IgD-negative memory B cell (primary cell): Measurements from ENCODE around the gene ANXA10. TPM values are rescaled to one million over a fixed set of nuclear protein-coding genes. Genes with fewer than 3 reads are reported as not detected.
A peak's percentile ranks its signal among the peaks of the same experiment; 100 is the strongest.

Experiments used
- H3K27ac Mint-ChIP-seq, 3 donors: one replicate each; pipeline ENCODE4 v1.8.0; 2020 to 2022; ENCODE audit warnings: mild to moderate bottlenecking in 3 of 3, mixed read lengths in 3 of 3, moderate library complexity in 1 of 3
- H3K27me3 Mint-ChIP-seq: one replicate; pipeline ENCODE4 v1.8.0; 2021; ENCODE audit warnings: mixed read lengths
- H3K36me3 Mint-ChIP-seq: one replicate; pipeline ENCODE4 v1.8.0; 2020; ENCODE audit warnings: mild to moderate bottlenecking, mixed read lengths
- H3K4me1 Mint-ChIP-seq, 3 donors: one replicate each; pipeline ENCODE4 v1.8.0; 2020 to 2022; ENCODE audit warnings: mixed read lengths in 3 of 3, mild to moderate bottlenecking in 1 of 3
- H3K4me3 Mint-ChIP-seq, 4 donors: one replicate each; pipeline ENCODE4 v1.8.0; 2020 to 2022; ENCODE audit warnings: mild to moderate bottlenecking in 4 of 4, mixed read lengths in 4 of 4, moderate library complexity in 3 of 4
- H3K9me3 Mint-ChIP-seq, 3 donors: one replicate each; pipeline ENCODE4 v1.8.0; 2020 to 2021; ENCODE audit warnings: mixed read lengths in 3 of 3, mild to moderate bottlenecking in 1 of 3
- polyA plus RNA-seq: library from polyadenylated mRNA; unstranded; fragments of 300-500 nt; fragmentation: Illumina TruSeq; gene quantifications from one replicate; pipeline ENCODE4 v1.2.3, GENCODE V29; 2021

ANXA10 gene
- polyA plus RNA-seq, 1 donor from 2014 or later, result not detected

- Mint-ChIP-seq H3K4me1 (no peaks in the 10 kb centered on the region), H3K36me3 (no peaks in the 10 kb centered on the region), H3K27ac (no peak overlapping the region), H3K4me3 (no peak overlapping the region), H3K9me3 (peaks cover 2 to 17% (median 6%) of the 10 kb centered on the region in 3 donors), H3K27me3 (peaks cover 2% of the 10 kb centered on the region)
These were observed 70.8 kb downstream of the ANXA10 start for GRCh38 chr4:168163106-168163505.

GRCh38 chr4:168164045-168164444 is 71.7 kb downstream of the ANXA10 start:
- Mint-ChIP-seq H3K36me3 (no peaks in the 10 kb centered on the region), H3K27ac (no peak overlapping the region), H3K4me3 (no peak overlapping the region), H3K4me1 (no peaks in the 10 kb centered on the region), H3K27me3 (peaks cover 2% of the 10 kb centered on the region), H3K9me3 (peaks cover 2 to 16% (median 6%) of the 10 kb centered on the region in 3 donors)

GRCh38 chr4:168164915-168165548 is 72.7 kb downstream of the ANXA10 start:
- H3K4me3 Mint-ChIP-seq, result no peak overlapping the region
- peaks cover 2% of the 10 kb centered on the region for H3K36me3 Mint-ChIP-seq
- H3K9me3 Mint-ChIP-seq, result peaks cover 2 to 11% (median 6%) of the 10 kb centered on the region in 3 donors
- peaks cover 2% of the 10 kb centered on the region for H3K27me3 Mint-ChIP-seq
- H3K4me1 Mint-ChIP-seq, result no peaks in the 10 kb centered on the region
- H3K27ac Mint-ChIP-seq, result no peak overlapping the region

GRCh38 chr4:168167714-168168284 is 75.5 kb downstream of the ANXA10 start:
- H3K27me3 Mint-ChIP-seq, result no peaks in the 10 kb centered on the region
- no peak overlapping the region for H3K27ac Mint-ChIP-seq
- H3K9me3 Mint-ChIP-seq, result no peaks in the 10 kb centered on the region
- no peak overlapping the region for H3K4me3 Mint-ChIP-seq
- H3K36me3 Mint-ChIP-seq, result peaks cover 2% of the 10 kb centered on the region
- H3K4me1 Mint-ChIP-seq, result no peaks in the 10 kb centered on the region

GRCh38 chr4:168174308-168174707 is 82.0 kb downstream of the ANXA10 start:
- Mint-ChIP-seq H3K4me1 (no peaks in the 10 kb centered on the region), H3K27me3 (no peaks in the 10 kb centered on the region), H3K4me3 (no peak overlapping the region), H3K27ac (no peak overlapping the region), H3K9me3 (no peaks in the 10 kb centered on the region), H3K36me3 (peaks cover 4% of the 10 kb centered on the region)

GRCh38 chr4:168177546-168178149 is 85.3 kb downstream of the ANXA10 start:
- Mint-ChIP-seq H3K4me1 (no peaks in the 10 kb centered on the region), H3K4me3 (no peak overlapping the region)

GRCh38 chr4:168183717-168184571 is 91.6 kb downstream of the ANXA10 start:
- Mint-ChIP-seq H3K9me3 (peaks cover 0 to 1% (median 0%) of the 10 kb centered on the region in 3 donors), H3K4me1 (peaks cover 5% of the 10 kb centered on the region in 3 donors), H3K27ac (no peak overlapping the region), H3K4me3 (no peak overlapping the region), H3K36me3 (no peaks in the 10 kb centered on the region), H3K27me3 (peaks cover 6% of the 10 kb centered on the region)

More at GRCh38 chr4:168177546-168178149, 85.3 kb downstream of the ANXA10 start:
- Mint-ChIP-seq H3K27ac (no peak overlapping the region), H3K36me3 (peaks cover 2% of the 10 kb centered on the region), H3K27me3 (peaks cover 2% of the 10 kb centered on the region), H3K9me3 (no peaks in the 10 kb centered on the region)

- Mint-ChIP-seq H3K27me3 (peaks cover 4% of the 10 kb centered on the region), H3K4me1 (peaks cover 7 to 12% (median 11%) of the 10 kb centered on the region in 3 donors), H3K4me3 (peak overlapping the region in 3 of 4 donors; percentile 10 to 79 (median 66)), H3K27ac (peak overlapping the region in 2 of 3 donors; percentile 40 to 41), H3K36me3 (no peaks in the 10 kb centered on the region), H3K9me3 (peaks cover 0 to 5% (median 1%) of the 10 kb centered on the region in 3 donors)
These were observed 96.4 kb downstream of the ANXA10 start for GRCh38 chr4:168188754-168189153.

GRCh38 chr4:168197926-168198325 is 105.6 kb downstream of the ANXA10 start:
- H3K9me3 Mint-ChIP-seq, result peaks cover 3 to 20% (median 5%) of the 10 kb centered on the region in 3 donors
- no peak overlapping the region for H3K4me3 Mint-ChIP-seq
- H3K27ac Mint-ChIP-seq, result no peak overlapping the region
- H3K27me3 Mint-ChIP-seq, result no peaks in the 10 kb centered on the region
- peaks cover 0 to 3% (median 0%) of the 10 kb centered on the region in 3 donors for H3K4me1 Mint-ChIP-seq
- H3K36me3 Mint-ChIP-seq, result peaks cover 5% of the 10 kb centered on the region

- Mint-ChIP-seq H3K27me3 (no peaks in the 10 kb centered on the region), H3K4me3 (no peak overlapping the region), H3K27ac (no peak overlapping the region), H3K36me3 (peaks cover 5% of the 10 kb centered on the region), H3K9me3 (peaks cover 3 to 25% (median 13%) of the 10 kb centered on the region in 3 donors), H3K4me1 (no peaks in the 10 kb centered on the region)
These were observed 107.1 kb downstream of the ANXA10 start for GRCh38 chr4:168199260-168199957.

GRCh38 chr4:168200685-168201084 is 108.3 kb downstream of the ANXA10 start:
- Mint-ChIP-seq H3K9me3 (peaks cover 5 to 37% (median 18%) of the 10 kb centered on the region in 3 donors), H3K36me3 (peaks cover 5% of the 10 kb centered on the region), H3K4me3 (no peak overlapping the region), H3K27ac (no peak overlapping the region), H3K4me1 (no peaks in the 10 kb centered on the region), H3K27me3 (no peaks in the 10 kb centered on the region)

- peaks cover 8% of the 10 kb centered on the region for H3K36me3 Mint-ChIP-seq
- H3K27ac Mint-ChIP-seq, result no peak overlapping the region
- no peak overlapping the region for H3K4me3 Mint-ChIP-seq
- H3K27me3 Mint-ChIP-seq, result no peaks in the 10 kb centered on the region
- peaks cover 8 to 39% (median 22%) of the 10 kb centered on the region in 3 donors for H3K9me3 Mint-ChIP-seq
- H3K4me1 Mint-ChIP-seq, result no peaks in the 10 kb centered on the region
These were observed 111.0 kb downstream of the ANXA10 start for GRCh38 chr4:168203233-168203911.

- Mint-ChIP-seq H3K4me3 (no peak overlapping the region), H3K9me3 (peaks cover 8 to 18% (median 11%) of the 10 kb centered on the region in 3 donors), H3K36me3 (peaks cover 14% of the 10 kb centered on the region), H3K27ac (no peak overlapping the region), H3K4me1 (peaks cover 0 to 4% (median 2%) of the 10 kb centered on the region in 3 donors), H3K27me3 (no peaks in the 10 kb centered on the region)
These were observed 116.7 kb downstream of the ANXA10 start for GRCh38 chr4:168208957-168209614.
